NT2/D1 (cell line): ENCODE measurements around the gene SEC61A2.

Experiments used
- DNase-seq: peaks from one replicate; pipeline ENCODE4 v3.0.0-alpha.2; 2011; ENCODE audit warnings: low read depth, low spot score
- H3K27me3 ChIP-seq: 2 replicates; pipeline ENCODE4 v1.6.0; 2011; ENCODE audit warnings: mild to moderate bottlenecking; ENCODE audit not compliant: insufficient read length, insufficient read depth
- H3K36me3 ChIP-seq: 2 replicates; pipeline ENCODE4 v1.6.1; 2011; ENCODE audit warnings: mild to moderate bottlenecking, low read length, mixed read lengths; ENCODE audit not compliant: insufficient read depth, insufficient read length
- H3K4me1 ChIP-seq: 2 replicates; pipeline ENCODE4 v1.5.1; 2011; ENCODE audit not compliant: insufficient read depth, insufficient read length
- H3K4me3 ChIP-seq: 2 replicates; pipeline ENCODE4 v1.5.1; 2011; ENCODE audit warnings: low read depth; ENCODE audit not compliant: insufficient read length
- H3K9ac ChIP-seq: 2 replicates; pipeline ENCODE4 v1.6.0; 2011; ENCODE audit warnings: low read depth; ENCODE audit not compliant: insufficient read length
- H3K9me3 ChIP-seq: 2 replicates; pipeline ENCODE4 v1.5.1; 2011; ENCODE audit warnings: mild to moderate bottlenecking, low read length; ENCODE audit not compliant: insufficient read depth
- SUZ12 ChIP-seq: IDR thresholded peaks from 2 replicates; pipeline ENCODE4 v1.6.1; 2011; ENCODE audit not compliant: insufficient read length, insufficient read depth; ENCODE audit errors: extremely low read depth
- YY1 ChIP-seq: IDR thresholded peaks from 2 replicates; pipeline ENCODE4 v1.6.1; 2011; ENCODE audit not compliant: insufficient read length, insufficient read depth
- ZNF274 ChIP-seq: IDR thresholded peaks from 2 replicates; pipeline ENCODE4 v1.6.1; 2011; ENCODE audit warnings: mild to moderate bottlenecking, low read depth, low read length

SEC61A2 gene

DNA sequence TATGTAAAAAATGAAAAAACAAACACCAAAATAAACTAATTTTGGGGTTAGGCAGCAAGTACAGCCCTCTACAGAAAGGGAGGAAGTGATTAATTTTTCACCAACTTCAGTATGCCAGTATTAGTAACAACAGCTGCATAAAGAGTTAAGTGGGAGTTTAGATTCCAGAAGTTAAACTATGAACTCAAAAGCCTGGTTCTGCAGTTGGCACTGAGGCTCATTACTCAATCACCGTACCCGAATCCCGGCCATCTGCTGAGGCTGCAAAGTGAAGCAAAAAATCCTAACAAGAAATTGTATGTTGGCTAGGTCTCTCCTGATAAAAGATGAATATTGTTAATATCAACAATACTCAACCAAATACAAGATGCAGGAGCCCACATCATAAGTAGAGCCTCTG lies 62.2 kb downstream of the SEC61A2 start:
- Histone ChIP-seq H3K4me3 (no peak overlapping the region), H3K27me3 (no peaks in the 10 kb centered on the region), H3K4me1 (peaks cover 2% of the 10 kb centered on the region), H3K9me3 (no peaks in the 10 kb centered on the region), H3K36me3 (peaks cover 22% of the 10 kb centered on the region), H3K9ac (no peak overlapping the region)
- no peak for DNase-seq
- TF ChIP-seq YY1: no peak
- no peak for TF ChIP-seq ZNF274
- TF ChIP-seq SUZ12: no peak

DNA sequence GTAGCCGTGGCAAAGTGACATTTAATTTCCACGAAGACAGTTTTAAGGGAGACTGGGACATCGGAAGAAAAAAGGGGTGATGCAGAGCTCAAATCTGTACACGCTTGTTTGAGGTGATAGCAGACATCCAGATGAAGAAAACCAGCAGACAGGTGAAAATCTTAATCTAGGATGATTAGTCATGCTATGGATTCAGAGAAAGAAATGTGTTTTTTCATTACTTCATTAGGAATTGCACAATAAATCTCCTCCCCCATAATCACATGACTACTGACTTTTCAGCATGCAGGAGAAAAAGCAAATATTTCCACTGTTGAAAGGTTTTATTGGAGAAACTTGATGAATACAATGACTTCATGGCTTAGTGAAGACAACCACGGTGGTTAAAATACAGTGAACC lies 63.7 kb downstream of the SEC61A2 start:
- no peak for TF ChIP-seq YY1
- TF ChIP-seq SUZ12: no peak
- TF ChIP-seq ZNF274: no peak
- no peaks in the 10 kb centered on the region for H3K27me3 ChIP-seq
- H3K9ac ChIP-seq: no peak overlapping the region
- H3K4me1 ChIP-seq: peaks cover 2% of the 10 kb centered on the region
- H3K4me3 ChIP-seq: no peak overlapping the region
- H3K36me3 ChIP-seq: peaks cover 17% of the 10 kb centered on the region
- H3K9me3 ChIP-seq: no peaks in the 10 kb centered on the region
- no peak for DNase-seq

GRCh38 chr10:12194752-12195271 lies 65.3 kb downstream of the SEC61A2 start:
- no peak for DNase-seq
- H3K9ac ChIP-seq: peak overlapping the region; percentile 96
- H3K9me3 ChIP-seq: no peaks in the 10 kb centered on the region
- no peak for TF ChIP-seq SUZ12
- TF ChIP-seq YY1: no peak
- TF ChIP-seq ZNF274: no peak
- H3K36me3 ChIP-seq: peaks cover 28% of the 10 kb centered on the region
- peak overlapping the region; percentile 96 for H3K4me3 ChIP-seq
- H3K4me1 ChIP-seq: peaks cover 2% of the 10 kb centered on the region
- no peaks in the 10 kb centered on the region for H3K27me3 ChIP-seq

DNA sequence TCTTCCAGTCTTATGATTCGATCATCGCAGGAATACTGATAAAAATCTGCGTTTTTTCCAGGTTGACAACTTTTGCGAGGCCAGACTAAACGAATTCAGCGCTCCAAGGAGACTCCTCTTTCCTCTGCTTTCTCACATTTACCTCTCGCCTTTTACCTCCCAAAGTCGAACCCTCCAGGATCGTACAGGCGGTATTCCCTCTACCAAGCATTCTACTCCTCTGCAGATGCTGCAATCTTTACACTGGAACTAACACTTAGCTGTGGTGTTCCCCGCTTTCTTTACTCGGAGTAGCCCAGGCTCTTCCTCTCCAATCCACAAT lies 65.8 kb downstream of the SEC61A2 start:
- Histone ChIP-seq H3K9me3 (no peaks in the 10 kb centered on the region), H3K4me1 (peaks cover 2% of the 10 kb centered on the region), H3K4me3 (peak overlapping the region; percentile 96), H3K27me3 (no peaks in the 10 kb centered on the region), H3K9ac (peak overlapping the region; percentile 96), H3K36me3 (peaks cover 28% of the 10 kb centered on the region)
- TF ChIP-seq ZNF274: no peak
- no peak for TF ChIP-seq YY1
- no peak for TF ChIP-seq SUZ12
- no peak for DNase-seq

DNA sequence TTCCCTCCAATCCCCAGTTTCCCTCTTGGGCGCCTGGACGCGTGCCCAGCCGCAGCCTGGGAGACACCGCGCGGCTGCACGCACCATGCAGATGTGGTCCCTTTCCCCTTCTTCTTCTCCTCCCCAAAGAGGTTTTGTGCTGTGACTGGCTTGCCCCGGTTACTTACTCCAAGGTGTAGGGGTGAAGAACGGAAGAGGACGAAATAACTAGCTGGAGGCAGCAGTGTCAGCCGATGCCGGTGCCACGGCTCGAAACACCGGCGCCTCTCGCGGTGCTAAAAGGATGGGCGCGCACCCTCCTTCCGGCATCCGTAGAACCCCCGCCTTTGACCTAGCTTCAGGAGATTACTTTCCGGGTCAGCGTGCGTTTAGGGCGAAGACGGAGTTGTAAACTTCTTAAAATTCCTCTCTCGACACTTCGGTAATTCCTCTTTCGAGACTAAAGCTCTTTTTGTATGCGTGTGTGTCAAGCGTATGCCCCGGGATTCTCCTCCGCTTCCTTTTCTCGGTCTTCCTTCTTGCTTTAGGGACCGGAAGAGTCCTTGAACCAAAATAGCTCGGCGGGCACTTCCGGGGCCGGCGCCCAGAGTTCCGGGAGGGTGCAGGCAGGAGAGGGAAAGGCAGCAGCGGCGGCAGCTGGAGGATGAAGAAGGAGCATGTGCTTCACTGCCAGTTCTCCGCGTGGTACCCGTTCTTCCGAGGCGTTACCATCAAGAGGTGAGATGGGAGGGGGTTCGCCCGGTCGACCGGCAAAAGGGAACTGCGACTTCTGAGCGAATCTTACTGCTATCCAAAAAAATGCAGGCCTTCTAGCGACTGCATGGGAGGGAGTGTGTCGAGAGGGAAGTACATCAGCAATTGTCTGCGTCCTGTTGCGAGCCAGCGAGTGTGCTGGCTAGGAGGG lies 66.4 kb downstream of the SEC61A2 start, which contains the start of the genes CDC123 and NUDT5:
Gene CDC123, plus strand, starts transcription at position 586 of the 904 bp plus-strand sequence. Its CDS starts 58 bp downstream, at position 644.
Gene NUDT5, minus strand, starts transcription at position 289 of the 904 bp plus-strand sequence. CDS start 9,600 bp downstream, outside the sequence.
- Histone ChIP-seq H3K4me1 (peaks cover 2% of the 10 kb centered on the region), H3K4me3 (peak within 1 kb of the TSS; percentile 96), H3K27me3 (no peaks in the 10 kb centered on the region), H3K9me3 (no peaks in the 10 kb centered on the region), H3K36me3 (peaks cover 33% of the 10 kb centered on the region), H3K9ac (peak within 1 kb of the TSS; percentile 96)
- no peak for TF ChIP-seq ZNF274
- TF ChIP-seq SUZ12: no peak
- no peak for TF ChIP-seq YY1
- DNase-seq: peak; percentile 67

DNA sequence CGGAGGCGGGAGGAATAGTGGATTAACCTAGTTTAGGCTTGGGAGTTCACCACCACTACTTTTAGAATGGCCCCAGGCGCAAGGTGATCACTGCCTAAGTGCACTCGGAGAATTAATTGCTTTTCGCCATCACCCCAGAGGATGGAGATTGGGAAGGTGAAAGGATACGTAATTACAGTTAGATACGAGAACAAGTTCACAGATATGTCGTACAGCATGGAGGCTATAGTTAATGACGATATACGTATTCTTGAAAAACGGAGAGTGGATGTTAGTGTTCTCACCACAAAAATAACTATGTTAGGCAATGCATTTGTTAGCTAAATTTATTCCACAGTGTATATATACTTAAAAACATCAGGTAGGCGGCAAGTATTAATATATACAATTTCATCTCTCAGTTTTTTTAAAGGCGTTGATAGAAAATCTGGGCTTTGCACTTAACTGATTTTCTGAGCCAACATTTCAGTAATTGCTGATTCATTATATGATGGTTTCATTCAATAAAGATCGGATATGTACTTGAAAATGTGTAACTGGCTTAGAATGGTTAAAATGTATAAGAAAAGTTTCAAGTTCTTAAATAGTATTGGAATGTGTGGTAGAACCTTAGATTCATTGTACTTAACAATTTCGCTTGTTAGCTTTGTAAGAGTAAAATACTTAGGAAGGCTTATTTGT lies 67.2 kb downstream of the SEC61A2 start:
- DNase-seq: peak; percentile 2
- no peak for TF ChIP-seq ZNF274
- TF ChIP-seq YY1: no peak
- TF ChIP-seq SUZ12: no peak
- peak overlapping the region; percentile 96 for H3K4me3 ChIP-seq
- H3K9ac ChIP-seq: peak overlapping the region; percentile 96
- no peaks in the 10 kb centered on the region for H3K9me3 ChIP-seq
- no peaks in the 10 kb centered on the region for H3K27me3 ChIP-seq
- H3K4me1 ChIP-seq: peaks cover 2% of the 10 kb centered on the region
- H3K36me3 ChIP-seq: peaks cover 38% of the 10 kb centered on the region

DNA sequence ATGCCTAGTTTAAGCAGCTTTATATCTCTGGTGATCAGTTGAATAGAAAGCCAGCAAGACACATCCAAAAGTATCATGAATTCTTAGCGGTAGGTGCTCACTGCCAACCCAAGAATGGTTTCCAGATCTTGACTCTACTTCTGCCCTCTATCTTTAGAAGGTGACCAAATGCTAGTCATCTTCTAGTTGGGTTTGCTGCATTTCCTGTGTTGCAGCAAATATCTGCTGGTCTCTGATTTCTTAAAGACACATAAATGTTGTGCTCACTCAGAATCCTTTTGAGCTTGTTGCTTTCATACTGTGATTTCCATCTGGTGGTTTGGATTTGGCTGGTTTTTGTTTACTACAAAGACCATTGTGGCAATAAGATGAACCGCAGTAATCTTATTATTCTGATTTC lies 68.7 kb downstream of the SEC61A2 start:
- no peak overlapping the region for H3K4me3 ChIP-seq
- no peak overlapping the region for H3K9ac ChIP-seq
- no peaks in the 10 kb centered on the region for H3K9me3 ChIP-seq
- H3K4me1 ChIP-seq: peaks cover 2% of the 10 kb centered on the region
- DNase-seq: no peak
- no peaks in the 10 kb centered on the region for H3K27me3 ChIP-seq
- peaks cover 37% of the 10 kb centered on the region for H3K36me3 ChIP-seq
- TF ChIP-seq YY1: no peak
- TF ChIP-seq ZNF274: no peak
